KMS-11 (cell line): ENCODE measurements around the gene PDLIM3.

ENCODE experiments used
- H2AFZ ChIP-seq: fragments of 200-600 bp; sonication (generic); 2 replicates; pipeline ENCODE4 v1.6.1; 2016; ENCODE audit warnings: antibody characterized with exemption, mixed run types, low read depth
- H3K27ac ChIP-seq: fragments of 200-600 bp; sonication (generic); 2 replicates; pipeline ENCODE4 v1.6.1; 2016; ENCODE audit warnings: mild to moderate bottlenecking, mixed run types
- H3K27me3 ChIP-seq: fragments of 200-600 bp; sonication (generic); 2 replicates; pipeline ENCODE4 v1.6.1; 2017; ENCODE audit warnings: mild to moderate bottlenecking, low read depth, mixed run types, moderate library complexity; ENCODE audit not compliant: insufficient read depth
- H3K36me3 ChIP-seq: fragments of 200-600 bp; sonication (generic); 2 replicates; pipeline ENCODE4 v1.6.1; 2017; ENCODE audit warnings: mild to moderate bottlenecking, mixed run types; ENCODE audit not compliant: insufficient read depth
- H3K4me1 ChIP-seq: fragments of 200-600 bp; sonication (generic); 2 replicates; pipeline ENCODE4 v1.6.1; 2016; ENCODE audit warnings: mild to moderate bottlenecking, low read depth, mixed run types; ENCODE audit not compliant: poor library complexity, severe bottlenecking
- H3K4me2 ChIP-seq: fragments of 200-600 bp; sonication (generic); 2 replicates; pipeline ENCODE4 v1.7.0; 2016; ENCODE audit warnings: mild to moderate bottlenecking, mixed run types
- H3K4me3 ChIP-seq: fragments of 200-600 bp; sonication (generic); IDR thresholded peaks from 2 replicates; pipeline ENCODE4 v1.6.1; 2017; ENCODE audit warnings: low read depth, low read length, mixed read lengths; ENCODE audit not compliant: insufficient read depth
- H3K79me2 ChIP-seq: fragments of 200-600 bp; sonication (generic); 2 replicates; pipeline ENCODE4 v1.6.1; 2016; ENCODE audit warnings: low read depth, mixed run types; ENCODE audit not compliant: insufficient read depth
- H3K9ac ChIP-seq: fragments of 200-600 bp; sonication (generic); 2 replicates; pipeline ENCODE4 v1.6.1; 2016; ENCODE audit warnings: mild to moderate bottlenecking, mixed run types
- H4K20me1 ChIP-seq: fragments of 200-600 bp; sonication (generic); 2 replicates; pipeline ENCODE4 v1.6.1; 2016; ENCODE audit warnings: mild to moderate bottlenecking, mixed run types; ENCODE audit not compliant: insufficient read depth
- TF ChIP-seq, protein P1 (sequence below): fragments of 200-600 bp; sonication (generic); conservative IDR thresholded peaks from 2 replicates; pipeline ENCODE4 v1.6.1; 2017; ENCODE audit warnings: low read depth, mild to moderate bottlenecking, antibody characterized with exemption, low read length, moderate library complexity, mixed read lengths

PDLIM3 gene

DNA sequence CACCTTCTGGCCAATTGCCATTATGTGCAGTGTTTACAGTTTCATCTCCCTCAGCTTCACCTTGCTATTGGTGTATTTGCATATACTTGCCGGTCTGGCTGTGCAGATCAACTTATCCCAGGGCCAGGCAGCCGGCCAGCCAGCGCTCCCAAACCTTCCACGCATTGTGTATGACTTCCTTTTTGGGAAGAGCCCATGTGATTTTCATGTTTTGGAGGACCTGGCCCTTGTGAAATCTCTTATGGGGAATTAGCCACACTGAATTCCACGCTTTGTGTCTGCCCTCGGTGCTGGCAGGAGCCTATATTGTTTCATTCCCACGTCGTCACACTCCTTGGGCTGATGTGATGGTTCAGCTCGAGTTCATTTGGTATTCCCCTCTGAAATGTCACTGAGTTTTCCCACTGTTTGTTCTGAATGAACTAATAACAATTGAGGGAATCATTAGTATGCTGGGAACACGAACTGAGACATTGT is 6.0 kb upstream of the PDLIM3 start:
- Histone ChIP-seq H3K4me2 (no peak overlapping the region), H2AFZ (no peak overlapping the region)
- TF ChIP-seq, protein P1, sequence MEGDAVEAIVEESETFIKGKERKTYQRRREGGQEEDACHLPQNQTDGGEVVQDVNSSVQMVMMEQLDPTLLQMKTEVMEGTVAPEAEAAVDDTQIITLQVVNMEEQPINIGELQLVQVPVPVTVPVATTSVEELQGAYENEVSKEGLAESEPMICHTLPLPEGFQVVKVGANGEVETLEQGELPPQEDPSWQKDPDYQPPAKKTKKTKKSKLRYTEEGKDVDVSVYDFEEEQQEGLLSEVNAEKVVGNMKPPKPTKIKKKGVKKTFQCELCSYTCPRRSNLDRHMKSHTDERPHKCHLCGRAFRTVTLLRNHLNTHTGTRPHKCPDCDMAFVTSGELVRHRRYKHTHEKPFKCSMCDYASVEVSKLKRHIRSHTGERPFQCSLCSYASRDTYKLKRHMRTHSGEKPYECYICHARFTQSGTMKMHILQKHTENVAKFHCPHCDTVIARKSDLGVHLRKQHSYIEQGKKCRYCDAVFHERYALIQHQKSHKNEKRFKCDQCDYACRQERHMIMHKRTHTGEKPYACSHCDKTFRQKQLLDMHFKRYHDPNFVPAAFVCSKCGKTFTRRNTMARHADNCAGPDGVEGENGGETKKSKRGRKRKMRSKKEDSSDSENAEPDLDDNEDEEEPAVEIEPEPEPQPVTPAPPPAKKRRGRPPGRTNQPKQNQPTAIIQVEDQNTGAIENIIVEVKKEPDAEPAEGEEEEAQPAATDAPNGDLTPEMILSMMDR, result no peak

DNA sequence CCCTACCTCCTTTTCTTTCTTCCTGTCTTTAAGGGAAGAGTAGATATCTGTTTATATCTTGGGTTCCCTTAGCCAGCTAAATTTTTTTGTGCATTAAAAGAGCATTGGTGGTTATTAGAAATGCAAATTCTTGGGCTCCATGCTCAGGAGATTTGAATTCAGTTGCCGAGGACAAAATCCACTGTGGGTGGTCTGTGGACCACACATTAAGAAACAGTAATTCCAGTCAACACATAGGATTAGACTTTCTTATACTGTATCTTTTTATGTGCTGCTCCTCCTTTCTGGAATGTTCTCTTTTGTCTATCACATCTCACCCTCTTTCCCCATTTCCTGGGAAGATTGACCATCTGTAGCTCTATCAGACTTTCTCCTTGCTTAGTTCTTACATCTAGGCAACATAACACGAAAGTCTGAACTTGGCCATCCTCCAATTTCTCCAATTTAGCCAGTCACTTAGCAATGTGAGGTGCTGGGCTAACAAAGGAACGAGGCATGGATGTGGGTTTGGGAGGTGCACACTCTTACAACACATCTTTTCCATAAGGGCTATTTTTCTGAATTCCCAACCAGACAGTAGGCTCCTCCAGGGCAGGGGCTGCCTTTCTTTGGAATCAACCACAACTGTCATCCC is 5.3 kb upstream of the PDLIM3 start:
- Histone ChIP-seq H3K4me2 (no peak overlapping the region), H3K27ac (no peak overlapping the region), H3K4me1 (peaks cover 6% of the 10 kb centered on the region), H4K20me1 (no peaks in the 10 kb centered on the region), H3K36me3 (no peaks in the 10 kb centered on the region), H3K79me2 (no peaks in the 10 kb centered on the region), H2AFZ (no peak overlapping the region), H3K27me3 (no peaks in the 10 kb centered on the region), H3K9ac (no peak overlapping the region), H3K4me3 (no peak overlapping the region)
- TF ChIP-seq, protein P1, result no peak

More for the DNA sequence above, 6.0 kb upstream of the PDLIM3 start:
- Histone ChIP-seq H4K20me1 (no peaks in the 10 kb centered on the region), H3K4me1 (peaks cover under 1% of the 10 kb centered on the region), H3K27me3 (no peaks in the 10 kb centered on the region), H3K27ac (no peak overlapping the region), H3K36me3 (no peaks in the 10 kb centered on the region), H3K79me2 (no peaks in the 10 kb centered on the region), H3K4me3 (no peak overlapping the region), H3K9ac (no peak overlapping the region)

DNA sequence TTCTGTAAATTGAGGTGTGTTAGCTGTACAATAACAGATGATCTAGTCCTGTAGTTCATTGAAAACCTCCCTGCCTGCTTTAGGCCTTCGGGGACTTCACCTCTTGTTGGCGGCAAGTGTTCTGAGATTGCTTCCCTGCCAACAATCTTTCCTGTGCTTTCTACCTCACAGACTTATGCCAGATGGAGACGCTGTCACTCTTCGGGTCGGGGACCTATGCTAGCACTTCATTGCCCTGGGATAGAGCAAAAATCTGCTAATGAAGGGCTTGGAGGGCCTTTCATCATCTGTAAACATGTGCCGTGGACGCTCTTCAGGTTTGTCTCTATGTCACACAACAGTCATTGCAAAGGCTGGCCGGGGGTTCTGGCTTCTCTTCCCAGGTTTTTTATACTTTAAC is 4.7 kb upstream of the PDLIM3 start:
- Histone ChIP-seq H3K36me3 (no peaks in the 10 kb centered on the region), H3K79me2 (no peaks in the 10 kb centered on the region), H2AFZ (no peak overlapping the region), H3K4me3 (no peak overlapping the region), H3K4me1 (peaks cover 6% of the 10 kb centered on the region), H3K4me2 (no peak overlapping the region), H3K27ac (no peak overlapping the region), H3K27me3 (no peaks in the 10 kb centered on the region), H3K9ac (no peak overlapping the region), H4K20me1 (no peaks in the 10 kb centered on the region)
- TF ChIP-seq, protein P1, result no peak

DNA sequence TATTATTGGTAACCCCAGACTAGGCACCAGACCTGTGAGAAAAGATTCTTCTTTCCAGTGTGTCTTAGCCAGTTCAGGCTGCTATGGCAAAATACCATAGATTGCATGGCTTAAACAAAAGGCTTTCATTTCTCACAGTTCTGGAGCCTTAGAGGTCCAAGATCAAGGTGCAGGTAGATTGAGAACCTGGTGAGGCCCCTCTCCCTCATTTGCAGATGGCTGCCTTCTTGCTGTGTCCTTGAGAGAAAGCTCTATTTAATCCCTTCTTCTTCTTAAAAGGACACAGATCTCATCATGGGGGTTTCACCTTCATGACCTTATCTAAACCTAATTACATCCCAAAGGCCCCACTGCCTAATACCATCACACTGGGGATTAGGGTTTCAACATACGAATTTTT is 3.5 kb upstream of the PDLIM3 start:
- Histone ChIP-seq H3K4me3 (no peak overlapping the region), H3K9ac (no peak overlapping the region), H3K4me2 (no peak overlapping the region), H2AFZ (no peak overlapping the region), H3K4me1 (peaks cover 15% of the 10 kb centered on the region), H3K27me3 (no peaks in the 10 kb centered on the region), H4K20me1 (no peaks in the 10 kb centered on the region), H3K36me3 (no peaks in the 10 kb centered on the region), H3K79me2 (0 out of 2 replicates have a peak, but pooled peaks cover 4% of the 10 kb centered on the region), H3K27ac (no peak overlapping the region)
- TF ChIP-seq, protein P1, result no peak
